Activated CD8-positive, alpha-beta T cell treated with anti-CD3 and anti-CD28 coated beads for 36 hours (primary cell): ENCODE measurements around the gene PDK2. TPM values are rescaled to one million over a fixed set of nuclear protein-coding genes. Genes with fewer than 3 reads are reported as not detected.

ENCODE experiments used
- ATAC-seq: fragments of 200-7000 bp; cut with Tn5 transposase; one replicate; pipeline ENCODE4 v1.10.0; 2021; ENCODE audit warnings: mild to moderate bottlenecking, moderate library complexity
- CTCF ChIA-PET: fragments of 350-600 bp; sonication (Branson Sonifier 250); formaldehyde crosslinking; loops from one replicate; lab custom pipeline; 2021; ENCODE audit warnings: antibody characterized with exemption; lab: Charles Lee
- POLR2A ChIA-PET: fragments of 350-600 bp; sonication (Branson Sonifier 250); formaldehyde crosslinking; loops from one replicate; lab custom pipeline; 2021; ENCODE audit warnings: antibody characterized with exemption; lab: Charles Lee
- DNase-seq: peaks from one replicate; pipeline ENCODE4 v3.0.0-alpha.2; 2020
- H3K27ac Mint-ChIP-seq: one replicate; pipeline ENCODE4 v1.8.0; 2021; ENCODE audit warnings: mild to moderate bottlenecking, mixed read lengths
- H3K27me3 Mint-ChIP-seq: one replicate; pipeline ENCODE4 v1.8.0; 2021; ENCODE audit warnings: mixed read lengths
- H3K36me3 Mint-ChIP-seq: one replicate; pipeline ENCODE4 v1.8.0; 2021; ENCODE audit warnings: low read depth, mixed read lengths
- H3K4me1 Mint-ChIP-seq: one replicate; pipeline ENCODE4 v1.8.0; 2021; ENCODE audit warnings: low read depth, mixed read lengths
- H3K4me3 Mint-ChIP-seq: one replicate; pipeline ENCODE4 v1.8.0; 2021; ENCODE audit warnings: mild to moderate bottlenecking, moderate library complexity, mixed read lengths
- H3K9me3 Mint-ChIP-seq: one replicate; pipeline ENCODE4 v1.8.0; 2021; ENCODE audit warnings: mixed read lengths
- intact Hi-C: fragments of 100-400 bp; cut with micrococcal nuclease; formaldehyde crosslinking; loops from one replicate; pipeline ENCODE4 v1.10.0; 2022
- total RNA-seq, 2 experiments: library from RNA; stranded (reverse); gene quantifications; one replicate each; pipeline ENCODE4 v1.2.3, GENCODE V29; 2021
- TF ChIP-seq, protein P1 (sequence below): fragments of 200-600 bp; IDR thresholded peaks from one replicate; pipeline ENCODE4 v1.8.0; 2022; ENCODE audit warnings: antibody characterized with exemption, mild to moderate bottlenecking

The PDK2 gene
- total RNA-seq, 2 experiments from 2014 or later = 6.0 to 7.7 TPM

DNA sequence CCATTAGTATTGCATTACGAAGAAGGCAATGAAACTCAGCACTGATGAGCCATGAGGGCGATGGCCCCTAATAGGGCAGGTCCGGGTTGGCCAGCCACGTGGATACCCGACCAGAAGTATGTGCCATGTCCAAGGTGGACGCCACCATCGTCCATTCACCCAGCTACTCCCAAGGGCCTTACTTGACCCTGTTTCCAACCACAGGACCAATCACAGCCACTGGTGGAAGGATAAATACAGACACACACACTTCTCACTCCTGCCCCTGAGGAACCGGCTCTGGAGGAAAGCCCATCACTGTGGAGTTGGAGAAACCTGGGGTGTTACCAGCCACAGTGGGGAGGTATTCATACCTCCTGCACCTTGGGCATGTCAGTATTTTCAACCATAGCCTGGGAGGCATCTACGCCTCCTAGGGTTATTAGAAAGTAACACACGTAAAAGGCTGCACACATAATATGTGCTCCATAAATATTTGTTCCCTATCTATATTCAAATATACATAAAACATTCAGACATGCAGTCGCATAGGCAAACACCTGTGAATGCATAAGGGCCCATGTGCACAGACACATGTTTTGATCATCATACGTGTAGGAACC, 44.6 kb upstream of the PDK2 start:
- no peak overlapping the region for H3K4me3 Mint-ChIP-seq
- H3K4me1 Mint-ChIP-seq = peaks cover 26% of the 10 kb centered on the region
- H3K27me3 Mint-ChIP-seq = peaks cover 2% of the 10 kb centered on the region
- no peaks in the 10 kb centered on the region for H3K36me3 Mint-ChIP-seq
- no peak for DNase-seq
- no peaks in the 10 kb centered on the region for H3K9me3 Mint-ChIP-seq
- intact Hi-C loops = no loop called here
- POLR2A ChIA-PET = no interaction called here
- CTCF ChIA-PET = interaction anchor here (0.8 kb wide), 1 partner anchor 44 kb away, joined by 3 read pairs; no protein-coding TSS in a partner anchor
- ATAC-seq = no peak
- TF ChIP-seq, protein P1, sequence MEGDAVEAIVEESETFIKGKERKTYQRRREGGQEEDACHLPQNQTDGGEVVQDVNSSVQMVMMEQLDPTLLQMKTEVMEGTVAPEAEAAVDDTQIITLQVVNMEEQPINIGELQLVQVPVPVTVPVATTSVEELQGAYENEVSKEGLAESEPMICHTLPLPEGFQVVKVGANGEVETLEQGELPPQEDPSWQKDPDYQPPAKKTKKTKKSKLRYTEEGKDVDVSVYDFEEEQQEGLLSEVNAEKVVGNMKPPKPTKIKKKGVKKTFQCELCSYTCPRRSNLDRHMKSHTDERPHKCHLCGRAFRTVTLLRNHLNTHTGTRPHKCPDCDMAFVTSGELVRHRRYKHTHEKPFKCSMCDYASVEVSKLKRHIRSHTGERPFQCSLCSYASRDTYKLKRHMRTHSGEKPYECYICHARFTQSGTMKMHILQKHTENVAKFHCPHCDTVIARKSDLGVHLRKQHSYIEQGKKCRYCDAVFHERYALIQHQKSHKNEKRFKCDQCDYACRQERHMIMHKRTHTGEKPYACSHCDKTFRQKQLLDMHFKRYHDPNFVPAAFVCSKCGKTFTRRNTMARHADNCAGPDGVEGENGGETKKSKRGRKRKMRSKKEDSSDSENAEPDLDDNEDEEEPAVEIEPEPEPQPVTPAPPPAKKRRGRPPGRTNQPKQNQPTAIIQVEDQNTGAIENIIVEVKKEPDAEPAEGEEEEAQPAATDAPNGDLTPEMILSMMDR = no peak
- H3K27ac Mint-ChIP-seq = peak overlapping the region; percentile 84

DNA sequence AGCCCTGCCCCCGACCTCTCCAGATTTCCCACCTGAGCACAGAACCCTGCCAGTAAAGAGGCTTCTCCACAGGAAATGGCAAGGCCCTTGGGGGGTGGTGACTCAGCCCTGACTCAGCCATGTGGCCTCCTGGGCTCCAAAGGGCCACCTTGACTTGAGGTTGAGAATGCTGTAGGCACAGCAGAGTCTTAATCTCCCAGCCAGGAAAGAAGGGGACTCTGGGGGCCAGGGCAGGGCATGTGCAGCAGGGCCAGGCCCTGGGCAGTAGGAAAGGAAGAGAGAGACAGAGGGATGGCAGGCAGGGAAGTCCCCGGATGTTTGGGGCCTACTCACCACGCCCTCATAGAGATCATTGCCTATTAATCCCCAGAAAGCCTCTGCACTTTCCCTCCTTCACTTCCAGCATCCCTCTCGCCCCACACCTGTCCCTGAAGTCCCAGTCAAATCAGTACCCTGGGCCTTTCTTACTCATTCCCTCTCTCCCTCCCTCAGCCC, 44.0 kb upstream of the PDK2 start:
- Mint-ChIP-seq H3K4me3 (no peak overlapping the region), H3K27ac (peak overlapping the region; percentile 84), H3K9me3 (no peaks in the 10 kb centered on the region), H3K4me1 (peaks cover 26% of the 10 kb centered on the region), H3K36me3 (no peaks in the 10 kb centered on the region), H3K27me3 (peaks cover 2% of the 10 kb centered on the region)
- ATAC-seq (peak; percentile 85), DNase-seq (peak; percentile 90)
- ChIA-PET CTCF (interaction anchor here (1.0 to 5.7 kb wide), 3 partner anchors 28 to 42 kb away, joined by 3 to 60 read pairs (median 3); partner anchors contain the start of gene PDK2), POLR2A (interaction anchor here (1.2 kb wide), 1 partner anchor 335 kb away, joined by 3 read pairs; no protein-coding TSS in a partner anchor)
- intact Hi-C loops = no loop called here
- TF ChIP-seq, protein P1 = no peak

DNA sequence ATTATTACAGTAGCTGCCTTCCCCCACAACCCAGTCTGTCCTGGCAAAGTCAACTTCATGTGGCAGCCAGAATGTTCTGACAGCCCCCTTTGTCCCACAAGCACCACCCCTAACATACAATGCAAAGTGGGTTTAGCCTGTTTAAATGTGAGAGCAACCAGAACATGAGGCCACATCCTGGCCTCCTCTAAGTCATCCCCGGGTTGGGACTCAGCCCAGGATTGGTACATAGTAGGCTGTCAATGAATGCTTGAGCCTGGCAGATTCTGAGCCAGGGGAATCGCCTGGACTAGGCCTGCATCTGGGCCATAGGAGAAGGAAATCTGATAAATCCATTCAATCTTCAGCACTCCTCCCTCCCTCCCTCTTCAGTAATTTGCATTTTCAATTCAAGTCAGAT, 43.5 kb upstream of the PDK2 start:
- Mint-ChIP-seq H3K27ac (peak overlapping the region; percentile 84), H3K9me3 (no peaks in the 10 kb centered on the region), H3K4me1 (peaks cover 26% of the 10 kb centered on the region), H3K4me3 (no peak overlapping the region), H3K36me3 (no peaks in the 10 kb centered on the region), H3K27me3 (peaks cover 2% of the 10 kb centered on the region)
- DNase-seq (peak; percentile 8), ATAC-seq (no peak)
- CTCF ChIA-PET = interaction anchor here (1.0 to 5.7 kb wide), 4 partner anchors 27 to 55 kb away, joined by 3 to 60 read pairs (median 3); partner anchors contain the start of gene PDK2
- TF ChIP-seq, protein P1 = no peak
- intact Hi-C loops = no loop called here
- POLR2A ChIA-PET = interaction anchor here (1.2 kb wide), 1 partner anchor 336 kb away, joined by 3 read pairs; no protein-coding TSS in a partner anchor

DNA sequence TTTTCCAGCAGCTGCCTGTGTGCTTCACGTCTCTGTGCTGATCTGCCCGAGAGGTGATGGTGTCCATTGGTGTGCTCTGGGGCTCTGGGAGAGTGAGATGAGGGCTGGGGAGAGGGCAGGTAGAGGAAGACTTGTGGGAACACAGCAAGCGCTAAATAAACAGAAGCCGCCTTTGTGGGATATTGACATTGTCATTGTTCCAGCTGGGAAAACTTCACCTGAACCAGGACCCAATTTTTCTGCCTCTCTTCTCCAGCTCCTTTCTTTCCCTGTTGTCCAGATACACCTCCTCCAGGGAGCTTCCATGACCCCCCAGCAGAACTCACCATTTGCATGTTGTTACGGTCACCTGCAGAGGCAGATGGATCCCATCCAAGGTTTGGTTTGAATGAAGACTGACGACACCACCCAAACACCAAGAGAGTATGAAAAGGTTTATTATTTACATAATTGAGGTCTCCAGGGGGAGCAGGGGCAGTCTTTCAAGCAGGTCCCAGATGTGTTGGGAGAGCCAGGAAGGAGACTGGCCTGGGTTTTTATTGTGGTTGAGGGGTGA, 42.8 kb upstream of the PDK2 start:
- ATAC-seq = no peak
- Mint-ChIP-seq H3K9me3 (no peaks in the 10 kb centered on the region), H3K36me3 (no peaks in the 10 kb centered on the region), H3K27me3 (peaks cover 2% of the 10 kb centered on the region), H3K27ac (no peak overlapping the region), H3K4me3 (no peak overlapping the region), H3K4me1 (peaks cover 29% of the 10 kb centered on the region)
- POLR2A ChIA-PET = interaction anchor here (1.2 kb wide), 1 partner anchor 337 kb away, joined by 3 read pairs; no protein-coding TSS in a partner anchor
- CTCF ChIA-PET = interaction anchor here (1.0 to 5.7 kb wide), 7 partner anchors 17 to 63 kb away, joined by 3 to 60 read pairs (median 3); partner anchors contain the start of gene PDK2
- intact Hi-C loops = no loop called here
- DNase-seq = no peak
- TF ChIP-seq, protein P1 = no peak
